K562 (cell line): ENCODE measurements around the gene ALB. TPM values are rescaled to one million over a fixed set of nuclear protein-coding genes. Genes with fewer than 3 reads are reported as not detected.

ENCODE experiments used
- BCOR ChIP-seq: fragments of 450-650 bp; IDR thresholded peaks from 2 replicates; pipeline ENCODE4 v1.6.1; 2016
- CREBBP ChIP-seq: IDR thresholded peaks from one replicate; pipeline ENCODE4 v1.6.1; 2012; ENCODE audit warnings: low read depth, mild to moderate bottlenecking, control low read depth, inconsistent platforms, low read length
- IRF1 ChIP-seq: sonication (generic); formaldehyde crosslinking; IDR thresholded peaks from 2 replicates; pipeline ENCODE4 v1.8.0; 2022; ENCODE audit warnings: missing genetic modification reagents, mild to moderate bottlenecking, borderline replicate concordance
- NFRKB ChIP-seq: fragments of 450-650 bp; IDR thresholded peaks from 2 replicates; pipeline ENCODE4 v1.6.1; 2016; ENCODE audit warnings: low read depth
- U2AF1 ChIP-seq: fragments of 200-400 bp; formaldehyde crosslinking; optimal IDR thresholded peaks from 2 replicates; pipeline ENCODE3; 2017; ENCODE audit warnings: mild to moderate bottlenecking, low read depth, low read length, moderate library complexity
- polyA plus RNA-seq, 8 experiments: library from polyadenylated mRNA; depleted of rRNA in 4 of 8; stranded (reverse) in 5 of 8; unstranded in 3 of 8; fragments of >200 nt; fragmentation: Nextera tagmentation in 2 of 8; fragmentation: Illumina TruSeq in 1 of 8; extraction: Ambion mirVana in 2 of 8; extraction: Trizol in 1 of 8; gene quantifications; 2 replicates each; pipeline versions ENCODE4 v1.2.1 to v1.2.3, GENCODE V29; 2011 to 2014; ENCODE audit warnings: inconsistent platforms in 1 of 8, missing spikeins in 1 of 8
- total RNA-seq, 7 experiments: library from RNA; depleted of rRNA in 6 of 7; stranded (reverse); fragments of >200 nt in 6 of 7; fragmentation: Illumina TruSeq in 2 of 7; extraction: Trizol in 2 of 7; gene quantifications; 2 replicates each; pipeline versions ENCODE4 v1.2.1 to v1.2.3, GENCODE V29; 2011 to 2021; ENCODE audit warnings: low replicate concordance in 1 of 7
- TF ChIP-seq, protein P1 (sequence below): sonication (generic); formaldehyde crosslinking; IDR thresholded peaks from 2 replicates; pipeline ENCODE4 v1.8.0; 2022; ENCODE audit warnings: mild to moderate bottlenecking, missing genetic modification reagents

ALB gene
- total and polyA plus RNA-seq, 9 of the 15 experiments (the other 6 are each of a cell fraction or from before 2014, with no cell fraction given) = 0.04 to 18.5 (median 0.20) TPM; not detected in 2

DNA sequence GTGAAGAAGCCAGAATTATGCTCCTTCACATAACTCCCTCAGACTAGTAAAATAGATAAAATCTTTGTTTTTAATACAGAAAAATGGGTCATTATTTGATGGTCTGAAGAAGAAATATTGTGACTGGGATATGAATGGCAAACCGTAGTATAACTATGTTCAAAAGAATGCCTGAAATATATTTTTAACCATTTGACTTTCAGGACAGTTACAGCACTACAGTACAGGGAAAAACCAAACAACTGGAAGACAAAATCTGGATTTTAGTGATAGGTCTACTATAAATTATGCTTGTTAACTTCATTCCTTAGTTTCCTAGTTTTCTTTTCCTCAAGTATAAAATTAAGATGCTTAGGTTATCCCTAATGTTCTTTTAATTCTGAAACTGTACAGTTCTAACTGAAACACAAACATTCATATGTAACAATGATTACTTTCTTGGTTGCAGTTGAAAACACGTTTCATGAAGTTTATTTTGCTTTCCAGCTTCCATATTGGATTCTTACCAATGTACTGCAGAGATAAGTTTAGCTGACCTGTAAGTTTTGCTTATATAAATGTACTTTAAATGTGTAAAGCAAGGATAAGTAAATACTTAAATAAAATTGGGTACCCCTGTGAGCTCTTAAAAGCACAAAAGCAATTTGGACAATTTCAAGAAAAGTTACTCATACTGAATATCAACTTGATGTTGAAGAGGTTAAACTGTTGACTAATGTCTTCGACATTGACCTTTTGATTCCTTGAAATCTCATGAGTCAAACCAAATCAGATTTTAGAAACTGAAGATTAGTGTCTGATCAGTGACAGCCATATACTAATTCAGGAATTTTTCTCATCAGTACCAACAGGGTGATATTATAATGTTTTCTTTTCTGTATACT is 32.8 kb downstream of the ALB start (continued):
- TF ChIP-seq IRF1 (CRISPR knock-in tag) = no peak
- TF ChIP-seq BCOR = no peak
- TF ChIP-seq, protein P1, sequence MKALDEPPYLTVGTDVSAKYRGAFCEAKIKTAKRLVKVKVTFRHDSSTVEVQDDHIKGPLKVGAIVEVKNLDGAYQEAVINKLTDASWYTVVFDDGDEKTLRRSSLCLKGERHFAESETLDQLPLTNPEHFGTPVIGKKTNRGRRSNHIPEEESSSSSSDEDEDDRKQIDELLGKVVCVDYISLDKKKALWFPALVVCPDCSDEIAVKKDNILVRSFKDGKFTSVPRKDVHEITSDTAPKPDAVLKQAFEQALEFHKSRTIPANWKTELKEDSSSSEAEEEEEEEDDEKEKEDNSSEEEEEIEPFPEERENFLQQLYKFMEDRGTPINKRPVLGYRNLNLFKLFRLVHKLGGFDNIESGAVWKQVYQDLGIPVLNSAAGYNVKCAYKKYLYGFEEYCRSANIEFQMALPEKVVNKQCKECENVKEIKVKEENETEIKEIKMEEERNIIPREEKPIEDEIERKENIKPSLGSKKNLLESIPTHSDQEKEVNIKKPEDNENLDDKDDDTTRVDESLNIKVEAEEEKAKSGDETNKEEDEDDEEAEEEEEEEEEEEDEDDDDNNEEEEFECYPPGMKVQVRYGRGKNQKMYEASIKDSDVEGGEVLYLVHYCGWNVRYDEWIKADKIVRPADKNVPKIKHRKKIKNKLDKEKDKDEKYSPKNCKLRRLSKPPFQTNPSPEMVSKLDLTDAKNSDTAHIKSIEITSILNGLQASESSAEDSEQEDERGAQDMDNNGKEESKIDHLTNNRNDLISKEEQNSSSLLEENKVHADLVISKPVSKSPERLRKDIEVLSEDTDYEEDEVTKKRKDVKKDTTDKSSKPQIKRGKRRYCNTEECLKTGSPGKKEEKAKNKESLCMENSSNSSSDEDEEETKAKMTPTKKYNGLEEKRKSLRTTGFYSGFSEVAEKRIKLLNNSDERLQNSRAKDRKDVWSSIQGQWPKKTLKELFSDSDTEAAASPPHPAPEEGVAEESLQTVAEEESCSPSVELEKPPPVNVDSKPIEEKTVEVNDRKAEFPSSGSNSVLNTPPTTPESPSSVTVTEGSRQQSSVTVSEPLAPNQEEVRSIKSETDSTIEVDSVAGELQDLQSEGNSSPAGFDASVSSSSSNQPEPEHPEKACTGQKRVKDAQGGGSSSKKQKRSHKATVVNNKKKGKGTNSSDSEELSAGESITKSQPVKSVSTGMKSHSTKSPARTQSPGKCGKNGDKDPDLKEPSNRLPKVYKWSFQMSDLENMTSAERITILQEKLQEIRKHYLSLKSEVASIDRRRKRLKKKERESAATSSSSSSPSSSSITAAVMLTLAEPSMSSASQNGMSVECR (CRISPR knock-in tag) = no peak
- no peak for TF ChIP-seq CREBBP
- TF ChIP-seq NFRKB = no peak
- TF ChIP-seq U2AF1 = no peak
